Putamen (tissue), 1 donor: Measurements from ENCODE around the gene ATXN7.

Source experiments
- DNase-seq: peaks from one replicate; pipeline ENCODE4 v3.0.0-alpha.2; 2016; ENCODE audit warnings: low spot score

The ATXN7 gene

GRCh38 chr3:63864965-63865327 lies 1.3 kb downstream of the ATXN7 start:
- no peak for DNase-seq

DNA sequence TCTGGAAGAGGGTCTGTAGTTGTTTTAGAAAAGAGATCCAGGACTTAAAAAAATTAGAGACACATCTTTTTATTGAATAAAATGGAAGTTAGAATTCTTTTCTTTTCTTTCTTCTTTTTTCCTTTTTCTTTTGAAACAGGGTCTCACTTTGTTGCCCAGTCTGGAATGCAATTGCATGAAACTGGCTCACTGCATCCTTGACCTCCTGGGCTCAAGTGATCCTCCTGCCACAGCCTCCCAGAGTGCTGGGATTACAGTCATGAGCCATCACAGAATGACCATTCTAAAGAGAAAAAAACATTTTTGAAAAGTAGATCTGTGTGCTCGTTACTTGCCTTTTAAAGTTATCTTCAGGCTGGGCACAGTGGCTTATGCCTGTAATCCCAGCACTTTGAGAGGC lies 3.6 kb downstream of the ATXN7 start:
- DNase-seq: no peak

DNA sequence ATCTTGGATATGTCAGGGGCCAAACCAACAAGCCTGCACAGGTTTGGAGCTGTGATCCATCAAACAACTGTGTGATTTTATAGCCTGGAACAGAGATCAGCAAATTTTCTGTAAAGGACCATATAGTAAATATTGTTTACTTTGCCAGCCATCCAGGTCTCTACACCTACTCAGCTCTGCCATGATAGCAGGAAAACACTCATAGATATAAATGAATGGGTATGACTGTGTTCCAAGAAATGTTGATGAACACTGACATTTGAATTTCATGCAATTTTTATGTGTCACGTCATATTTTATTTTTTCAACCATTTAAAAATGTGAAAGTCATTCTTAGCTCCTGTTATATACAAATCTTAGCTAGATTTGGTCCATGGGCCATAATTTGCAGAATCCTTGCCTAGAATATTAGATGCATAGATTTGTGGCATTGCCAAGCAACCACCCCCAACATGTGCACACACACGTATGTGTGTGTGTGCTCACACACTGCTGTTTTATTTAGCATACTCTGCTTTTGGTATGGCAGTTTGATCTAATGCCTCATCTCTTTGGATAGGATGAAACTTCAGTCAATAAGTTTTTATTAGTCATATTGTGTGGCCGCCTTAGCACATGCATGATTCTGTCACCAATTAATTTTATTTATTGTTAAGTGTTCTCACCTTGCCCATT lies 6.4 kb downstream of the ATXN7 start:
- no peak for DNase-seq

GRCh38 chr3:63870615-63871005 lies 6.9 kb downstream of the ATXN7 start:
- no peak for DNase-seq

DNA sequence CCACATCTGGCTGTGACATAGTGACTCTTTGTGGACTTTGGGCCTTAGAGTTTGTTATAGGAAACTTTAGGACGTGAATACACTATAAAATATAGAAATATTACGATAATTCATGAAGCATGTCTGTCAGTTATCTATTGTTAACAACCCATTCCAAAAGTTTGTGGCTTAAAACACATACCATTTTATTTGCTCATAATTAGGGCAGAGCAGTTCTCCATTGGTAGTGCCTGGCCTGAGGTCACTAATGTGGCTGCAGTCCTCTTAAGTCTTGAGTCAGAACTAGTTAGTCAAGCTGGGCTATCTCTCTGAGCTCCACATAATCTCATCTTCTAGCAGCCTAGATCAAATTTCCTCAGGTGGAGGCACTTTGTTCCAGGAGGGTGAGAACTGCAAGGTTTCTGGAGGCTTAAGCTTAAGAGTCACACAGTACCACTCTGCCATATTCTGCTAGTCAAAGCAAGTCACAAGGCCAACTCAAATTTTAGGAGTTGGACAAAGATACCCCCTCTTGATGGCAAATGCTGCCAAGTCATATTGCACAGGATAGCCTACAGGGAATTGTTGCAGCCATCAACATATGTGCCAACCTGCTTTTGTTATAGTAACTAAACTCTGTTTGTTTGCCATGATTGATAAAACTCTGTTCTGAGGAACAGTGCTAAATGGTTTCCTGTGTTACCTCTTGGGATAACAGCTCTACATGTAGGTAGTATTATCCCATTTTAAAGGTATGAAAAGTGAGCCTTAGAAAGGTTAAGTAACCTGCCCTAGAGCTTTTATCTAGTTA lies 8.7 kb downstream of the ATXN7 start:
- no peak for DNase-seq

GRCh38 chr3:63874769-63875168 lies 11.1 kb downstream of the ATXN7 start:
- no peak for DNase-seq

GRCh38 chr3:63875510-63875909 lies 11.8 kb downstream of the ATXN7 start:
- no peak for DNase-seq

- no peak for DNase-seq
Observed at GRCh38 chr3:63876260-63876659, 12.6 kb downstream of the ATXN7 start.

GRCh38 chr3:63877737-63878393 lies 14.2 kb downstream of the ATXN7 start:
- no peak for DNase-seq

DNA sequence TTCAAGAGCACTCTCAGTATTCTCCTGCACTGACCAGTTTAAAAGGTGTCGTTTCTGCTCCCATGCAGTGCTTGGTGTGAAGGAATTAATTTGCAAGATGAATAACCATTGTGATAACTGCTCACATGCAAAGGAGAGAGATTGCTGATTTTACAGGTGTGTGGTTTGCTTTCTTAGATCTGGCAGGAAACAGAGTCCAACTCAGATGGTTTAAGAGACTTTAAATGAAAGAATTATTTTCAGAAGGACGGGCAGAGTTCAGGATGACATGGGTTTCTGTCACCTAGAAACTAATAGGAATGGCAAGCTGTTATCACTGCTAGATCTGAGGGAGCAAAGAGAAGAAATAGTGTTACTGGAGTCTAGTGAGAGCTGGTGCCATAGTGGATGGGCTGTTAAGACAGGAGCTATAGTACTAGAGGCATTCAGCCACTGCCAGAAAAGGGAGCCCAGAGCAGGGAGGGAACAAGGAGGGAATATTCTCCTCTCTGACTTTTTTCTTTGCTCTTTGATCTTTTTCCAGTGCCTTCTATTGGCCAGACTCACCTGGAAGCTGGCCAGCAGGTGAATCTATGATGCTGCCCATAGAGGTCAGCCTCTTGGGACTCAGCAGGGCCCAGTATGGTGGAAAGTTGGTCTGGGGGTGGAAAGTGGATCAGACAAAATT lies 14.9 kb downstream of the ATXN7 start:
- no peak for DNase-seq

DNA sequence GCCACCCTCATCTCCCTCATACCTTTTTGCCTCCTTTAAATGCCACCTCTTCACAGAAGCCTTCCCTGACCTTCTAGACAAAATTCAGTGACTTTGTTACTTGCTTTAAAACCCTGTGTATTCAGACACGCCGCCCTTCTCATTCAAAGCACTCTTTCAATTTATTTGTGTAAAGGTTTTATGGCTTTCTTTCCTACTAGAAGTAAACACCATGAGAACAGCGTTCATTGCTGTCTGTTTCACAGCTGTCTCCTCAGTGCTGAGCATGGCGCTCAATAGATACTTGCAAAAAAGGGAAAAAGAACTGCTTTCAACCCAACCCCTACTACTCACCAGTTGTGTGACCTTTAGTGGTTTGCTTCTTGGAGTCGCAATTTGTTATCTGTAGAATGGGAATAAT lies 17.0 kb downstream of the ATXN7 start:
- no peak for DNase-seq

DNA sequence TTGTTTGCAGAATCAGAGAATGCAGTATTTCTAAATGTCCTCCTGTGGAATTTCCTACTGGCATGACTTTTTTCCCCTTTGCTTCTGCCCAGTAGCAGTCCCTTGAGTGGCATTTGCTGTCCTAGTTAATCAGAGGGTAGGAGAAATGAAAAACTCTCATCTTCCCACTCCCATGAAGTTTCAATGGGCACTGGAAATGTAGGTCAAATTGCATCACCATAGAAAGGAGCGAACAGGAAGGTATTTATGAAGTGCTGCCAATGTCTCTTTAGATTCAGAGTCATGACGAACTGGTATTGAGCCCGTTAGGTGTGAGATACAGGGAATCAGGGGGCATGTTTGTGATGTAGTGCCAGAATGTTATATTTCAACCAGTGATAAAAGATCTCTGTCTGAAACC lies 23.2 kb downstream of the ATXN7 start:
- no peak for DNase-seq

- DNase-seq: no peak
Observed at GRCh38 chr3:63891518-63891917, 27.9 kb downstream of the ATXN7 start.

DNA sequence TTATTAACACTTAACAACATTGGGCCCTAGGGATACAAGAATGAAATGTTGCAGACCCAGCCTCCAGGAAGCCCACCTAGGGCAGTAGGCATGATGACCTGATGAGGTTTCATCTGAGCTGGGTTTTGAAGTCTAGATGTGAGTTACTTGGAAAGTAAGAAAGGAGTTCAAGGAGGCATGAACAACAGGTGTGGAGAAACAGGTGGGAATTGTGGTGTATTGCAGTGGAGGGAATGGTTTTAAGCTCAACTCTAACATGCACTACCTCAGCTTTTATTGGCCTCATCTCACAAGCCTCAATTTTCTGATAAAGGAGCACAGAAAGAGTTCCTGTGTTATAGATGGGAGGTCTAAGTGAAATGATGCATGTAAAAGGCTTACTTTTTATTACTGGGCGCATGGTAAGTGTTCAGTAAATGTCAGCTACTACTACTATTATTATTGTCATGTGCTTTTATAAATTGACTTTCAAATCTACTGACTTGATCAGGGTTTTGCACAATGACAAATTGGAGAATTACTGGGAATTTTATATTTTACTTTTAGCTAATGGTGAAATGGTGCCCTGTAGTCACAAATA lies 29.2 kb downstream of the ATXN7 start:
- no peak for DNase-seq

DNA sequence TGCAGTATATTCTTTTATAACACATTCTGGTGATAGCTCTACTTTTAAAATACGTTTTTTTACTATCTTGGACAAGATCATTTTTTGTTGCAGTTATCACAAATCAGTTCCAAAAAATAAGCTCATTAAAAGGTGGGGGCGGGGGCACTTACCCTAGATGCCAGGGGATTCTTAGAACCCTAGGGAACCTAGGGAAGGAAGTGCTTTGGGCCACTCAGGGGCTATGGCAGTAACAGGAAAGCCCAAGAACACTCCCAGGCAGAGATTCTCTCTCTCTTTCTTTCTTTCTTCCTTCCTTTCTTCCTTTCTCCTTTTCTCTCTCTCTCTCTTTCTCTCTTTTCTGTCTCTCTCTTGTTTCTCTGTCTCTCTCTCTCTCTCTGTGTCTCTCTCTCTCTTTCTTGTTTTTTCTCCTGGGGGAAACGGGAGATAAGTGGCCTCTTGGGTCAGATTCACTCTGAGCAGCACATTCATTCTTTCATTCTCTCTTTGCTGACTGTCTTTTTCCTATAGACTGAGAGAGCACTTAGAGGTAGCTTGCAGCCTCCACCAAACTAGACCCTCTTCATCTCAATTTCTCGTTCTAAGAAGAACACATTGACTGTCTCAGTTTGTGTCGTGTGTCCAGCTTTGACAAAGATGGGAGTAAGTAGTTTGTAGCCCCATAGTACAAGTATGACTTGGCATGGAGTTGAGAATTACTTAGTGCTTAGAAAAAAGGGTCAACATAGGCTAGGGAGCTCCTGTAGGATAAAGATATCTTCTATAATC lies 31.9 kb downstream of the ATXN7 start:
- DNase-seq: no peak

DNA sequence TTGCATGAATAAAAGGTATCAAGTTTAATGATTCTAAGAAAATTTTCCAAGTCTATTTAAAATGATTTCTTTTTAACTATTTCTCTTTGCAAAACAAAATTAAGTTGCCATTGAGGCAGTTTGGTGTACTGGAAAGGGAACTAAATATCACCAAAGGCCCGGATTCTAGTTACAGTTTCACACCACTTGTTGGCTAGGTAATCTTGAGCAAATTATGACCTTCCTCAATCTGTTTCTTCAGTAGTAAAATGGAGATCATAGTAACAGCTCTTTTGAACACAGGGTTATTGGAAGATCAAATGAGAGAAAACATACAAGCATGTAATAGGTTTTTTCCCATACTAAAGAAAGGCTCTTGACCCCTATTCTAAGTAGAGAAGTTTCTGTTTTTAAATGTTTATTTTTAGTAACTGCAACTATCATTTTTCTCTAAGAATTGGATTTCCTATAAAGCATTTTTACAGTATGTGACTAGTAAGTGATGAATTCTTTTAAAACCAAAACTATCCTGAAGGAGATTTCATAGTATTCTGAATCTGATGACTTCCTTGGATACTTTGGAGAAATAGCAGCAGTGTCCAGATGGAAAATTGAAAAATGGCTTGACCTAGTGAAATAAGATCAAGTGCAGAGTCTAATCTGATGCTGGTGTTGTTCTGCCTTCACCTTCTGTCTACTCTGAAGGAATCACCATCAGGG lies 32.8 kb downstream of the ATXN7 start:
- DNase-seq: no peak

- DNase-seq: no peak
Observed at GRCh38 chr3:63900010-63900409, 36.3 kb downstream of the ATXN7 start.

DNA sequence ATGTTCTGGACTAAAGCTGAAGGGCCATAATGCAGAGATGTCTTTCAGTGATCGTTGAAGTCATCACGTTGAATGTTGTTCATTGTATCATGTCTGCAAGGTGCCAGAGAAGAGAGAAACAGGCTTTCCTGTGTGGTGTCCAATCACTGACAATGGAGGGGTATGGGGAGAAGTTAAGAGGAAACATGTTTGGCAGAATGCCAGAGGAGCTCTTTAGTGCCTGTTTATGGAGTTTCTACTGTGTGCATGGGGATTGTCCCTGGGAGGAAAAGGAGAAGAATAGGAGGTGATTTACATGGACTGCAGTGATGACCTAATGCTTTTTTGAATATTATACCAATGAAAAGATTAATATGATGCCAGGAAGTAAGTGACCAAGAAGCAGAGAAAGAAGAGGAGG lies 36.8 kb downstream of the ATXN7 start:
- DNase-seq: no peak

DNA sequence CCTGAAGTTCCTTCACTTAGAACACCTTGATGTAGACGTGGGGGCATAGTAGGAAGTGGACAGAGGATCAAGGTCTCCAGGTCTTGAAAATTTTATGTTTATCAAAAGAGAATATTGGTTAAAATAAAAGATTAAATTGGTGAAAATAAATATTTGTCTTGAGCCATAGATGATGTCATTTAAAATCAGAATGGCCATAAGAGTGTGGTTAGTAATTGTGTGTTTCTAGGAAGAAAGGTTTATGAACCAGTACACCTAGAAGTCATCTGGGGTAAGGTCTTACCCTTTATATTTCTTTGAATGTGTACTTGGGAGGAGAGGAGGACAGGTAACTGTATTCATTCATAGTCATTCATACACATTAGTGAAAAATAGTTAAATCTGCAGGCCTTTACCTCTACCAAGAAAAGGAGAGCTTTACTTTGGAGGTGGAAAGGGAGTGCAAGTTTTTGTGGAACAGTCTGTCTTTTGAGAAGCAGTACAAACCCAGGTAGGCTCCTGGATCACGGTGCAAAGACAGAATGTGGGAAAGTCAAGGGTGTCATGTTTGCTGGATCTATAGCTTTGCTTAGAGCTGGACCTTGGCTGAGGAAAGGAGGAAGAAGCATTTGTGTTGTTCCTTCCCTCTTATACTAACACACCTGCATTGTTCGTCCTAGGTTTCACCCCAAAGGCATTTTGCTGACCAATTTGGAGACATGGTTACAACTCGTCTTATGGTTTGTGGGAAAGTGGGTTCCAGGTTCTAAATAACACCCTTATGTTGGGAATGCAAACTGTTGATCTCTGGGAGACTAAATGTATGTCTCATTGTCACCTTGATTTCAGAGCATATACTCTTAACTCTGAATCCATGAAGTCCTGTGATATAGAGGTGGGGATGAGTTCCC lies 42.3 kb downstream of the ATXN7 start:
- no peak for DNase-seq
